ENCODE results near the gene GABRG2. TPM values are rescaled to one million over a fixed set of nuclear protein-coding genes. Genes with fewer than 3 reads are reported as not detected.

Gene GABRG2
- polyA plus RNA-seq, 1 of the 3 experiments (the other 2 are of a cell fraction): not detected

DNA sequence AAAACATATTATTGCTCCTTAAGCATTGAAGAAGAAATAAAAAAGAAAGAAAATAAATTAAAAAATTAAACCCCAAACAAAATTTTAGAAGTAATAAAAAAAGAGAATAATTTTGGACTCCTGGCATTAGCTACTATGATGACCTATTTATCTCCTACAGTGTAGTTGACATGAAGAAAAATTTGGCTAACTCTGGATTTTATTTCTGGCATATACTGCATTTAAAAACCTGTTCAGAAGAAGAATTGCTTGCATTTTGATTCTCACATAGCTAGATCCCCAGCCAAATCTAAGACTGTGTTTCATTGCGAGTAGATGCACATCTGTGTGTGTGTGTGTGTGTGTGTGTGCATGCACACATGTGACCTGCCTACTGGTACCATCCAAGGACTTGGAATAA, 30.1 kb upstream of the GABRG2 start:
- Histone ChIP-seq H2AFZ (ENCODE audit: low read depth) (no peak overlapping the region), H3F3A (replicated peaks; ENCODE audit: insufficient read depth) (no peaks in the 10 kb centered on the region), H3K9ac (no peak overlapping the region), H3K4me1 (ENCODE audit: control insufficient read depth in 1 of 2, insufficient read depth in 2 of 2, low read depth in 1 of 2, low read length in 1 of 2) (no peaks in the 10 kb centered on the region), H3K9me3 (no peaks in the 10 kb centered on the region), H3K79me2 (ENCODE audit: insufficient read depth) (no peaks in the 10 kb centered on the region), H3K36me3 (replicated peaks in 1 of 2; ENCODE audit: control insufficient read depth in 1 of 2, insufficient read depth in 2 of 2, low read length in 1 of 2) (no peaks in the 10 kb centered on the region), H3K4me3 (ENCODE audit: low read depth in 2 of 2, low read length in 1 of 2) (no peak overlapping the region), H3K9me2 (no peaks in the 10 kb centered on the region), H3K4me2 (no peak overlapping the region), H3K27me3 (ENCODE audit: insufficient read depth) (no peaks in the 10 kb centered on the region), H4K20me1 (ENCODE audit: insufficient read depth) (no peaks in the 10 kb centered on the region), H3K27ac (ENCODE audit: low read depth in 2 of 2, low read length in 1 of 2) (no peak overlapping the region)
- WGBS (ENCODE audit: low lambda C conversion rate): 0% methylated on average over 1 of the region's 1 CpG
- no peak for DNase-seq
- TF ChIP-seq JUND (IDR thresholded peaks at IDR 0.05) (no peak), GATA2 (CRISPR knock-in tag; IDR thresholded peaks at IDR 0.05) (no peak), SIN3A (IDR thresholded peaks at IDR 0.05; ENCODE audit: borderline replicate concordance, low read depth, low read length) (no peak), RCOR1 (IDR thresholded peaks at IDR 0.05; ENCODE audit: low read length) (no peak), EZH2phosphoT487 (IDR thresholded peaks at IDR 0.05; ENCODE audit: borderline replicate concordance, low read depth) (no peak), NRF1 (IDR thresholded peaks at IDR 0.05; ENCODE audit: low read depth, low read length) (no peak)
- TF ChIP-seq, protein P1, sequence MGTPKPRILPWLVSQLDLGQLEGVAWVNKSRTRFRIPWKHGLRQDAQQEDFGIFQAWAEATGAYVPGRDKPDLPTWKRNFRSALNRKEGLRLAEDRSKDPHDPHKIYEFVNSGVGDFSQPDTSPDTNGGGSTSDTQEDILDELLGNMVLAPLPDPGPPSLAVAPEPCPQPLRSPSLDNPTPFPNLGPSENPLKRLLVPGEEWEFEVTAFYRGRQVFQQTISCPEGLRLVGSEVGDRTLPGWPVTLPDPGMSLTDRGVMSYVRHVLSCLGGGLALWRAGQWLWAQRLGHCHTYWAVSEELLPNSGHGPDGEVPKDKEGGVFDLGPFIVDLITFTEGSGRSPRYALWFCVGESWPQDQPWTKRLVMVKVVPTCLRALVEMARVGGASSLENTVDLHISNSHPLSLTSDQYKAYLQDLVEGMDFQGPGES (IDR thresholded peaks at IDR 0.05; ENCODE audit: low read depth, low read length): no peak
- TF ChIP-seq, protein P2, sequence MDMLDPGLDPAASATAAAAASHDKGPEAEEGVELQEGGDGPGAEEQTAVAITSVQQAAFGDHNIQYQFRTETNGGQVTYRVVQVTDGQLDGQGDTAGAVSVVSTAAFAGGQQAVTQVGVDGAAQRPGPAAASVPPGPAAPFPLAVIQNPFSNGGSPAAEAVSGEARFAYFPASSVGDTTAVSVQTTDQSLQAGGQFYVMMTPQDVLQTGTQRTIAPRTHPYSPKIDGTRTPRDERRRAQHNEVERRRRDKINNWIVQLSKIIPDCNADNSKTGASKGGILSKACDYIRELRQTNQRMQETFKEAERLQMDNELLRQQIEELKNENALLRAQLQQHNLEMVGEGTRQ (IDR thresholded peaks at IDR 0.05; ENCODE audit: borderline replicate concordance, low read depth, low read length): no peak
- ChIA-PET CTCF (interaction anchor here (0.9 kb wide), 1 partner anchor 117 kb away, joined by 3 read pairs; no protein-coding TSS in a partner anchor), POLR2A (no interaction called here)

DNA sequence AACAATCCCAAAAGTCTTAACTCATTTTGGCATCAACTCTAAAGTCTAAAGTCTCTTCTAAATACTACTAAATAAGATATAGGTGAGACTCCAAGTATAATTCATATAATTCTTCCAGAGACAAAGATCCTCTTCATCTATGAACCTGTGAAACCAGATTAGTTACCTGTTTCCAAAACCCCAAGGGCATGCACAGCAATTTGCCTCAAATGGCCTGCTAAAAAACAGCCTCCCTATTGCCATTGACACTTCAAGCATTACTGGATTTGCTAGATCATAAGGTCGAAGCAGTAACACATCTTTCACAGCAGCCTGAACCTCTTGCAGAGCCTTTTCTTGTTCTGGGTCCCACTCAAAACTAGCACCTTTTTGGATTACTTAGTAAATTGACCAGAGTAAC, 20.3 kb upstream of the GABRG2 start:
- H4K20me1 ChIP-seq (ENCODE audit: insufficient read depth): no peaks in the 10 kb centered on the region
- H3K4me2 ChIP-seq: no peak overlapping the region
- no peaks in the 10 kb centered on the region for H3K27me3 ChIP-seq (ENCODE audit: insufficient read depth)
- H3F3A ChIP-seq (replicated peaks; ENCODE audit: insufficient read depth): no peaks in the 10 kb centered on the region
- ChIA-PET POLR2A (no interaction called here), CTCF (no interaction called here)
- H3K9me2 ChIP-seq: no peaks in the 10 kb centered on the region
- no peak overlapping the region for H3K4me3 ChIP-seq (ENCODE audit: low read depth in 2 of 2, low read length in 1 of 2)
- no peak overlapping the region for H2AFZ ChIP-seq (ENCODE audit: low read depth)
- WGBS (ENCODE audit: low lambda C conversion rate): 0% methylated on average over 1 of the region's 1 CpG
- no peaks in the 10 kb centered on the region for H3K4me1 ChIP-seq (ENCODE audit: control insufficient read depth in 1 of 2, insufficient read depth in 2 of 2, low read depth in 1 of 2, low read length in 1 of 2)
- H3K36me3 ChIP-seq (replicated peaks in 1 of 2; ENCODE audit: control insufficient read depth in 1 of 2, insufficient read depth in 2 of 2, low read length in 1 of 2): no peaks in the 10 kb centered on the region
- H3K27ac ChIP-seq (ENCODE audit: low read depth in 2 of 2, low read length in 1 of 2): no peak overlapping the region
- no peak overlapping the region for H3K9ac ChIP-seq
- no peaks in the 10 kb centered on the region for H3K79me2 ChIP-seq (ENCODE audit: insufficient read depth)
- H3K9me3 ChIP-seq: no peaks in the 10 kb centered on the region
- TF ChIP-seq SMC3 (IDR thresholded peaks at IDR 0.05; ENCODE audit: low read depth, low read length): no peak
- no peak for TF ChIP-seq GABPA (IDR thresholded peaks at IDR 0.05; ENCODE audit: low read depth)
- no peak for TF ChIP-seq NRF1 (IDR thresholded peaks at IDR 0.05; ENCODE audit: low read depth, low read length)
- TF ChIP-seq, protein P2 (IDR thresholded peaks at IDR 0.05; ENCODE audit: borderline replicate concordance, low read depth, low read length): no peak
- no peak for TF ChIP-seq TEAD4 (IDR thresholded peaks at IDR 0.05; ENCODE audit: borderline replicate concordance, insufficient read depth)
- TF ChIP-seq EP300 (IDR thresholded peaks at IDR 0.05; ENCODE audit: borderline replicate concordance in 1 of 2, low read depth in 1 of 2, low read length in 1 of 2): no peak
- no peak for DNase-seq

Measured in SK-N-SH (cell line).